ENCODE data around the gene MFAP4.

- TF ChIP-seq CTCF (IDR thresholded peaks at IDR 0.05 in 2 of 3, conservative IDR thresholded peaks at IDR 0.05 in 1 of 3; ENCODE audit: insufficient read depth in 2 of 3, low read depth in 1 of 3, low read length in 3 of 3) (no peak), TEAD4 (IDR thresholded peaks at IDR 0.05; ENCODE audit: low read length) (no peak), TEAD4 (CRISPR knock-in tag; IDR thresholded peaks at IDR 0.05; ENCODE audit: borderline replicate concordance) (no peak), BMI1 (IDR thresholded peaks at IDR 0.05; ENCODE audit: low read length) (no peak), ZNF121 (CRISPR knock-in tag; conservative IDR thresholded peaks at IDR 0.05) (no peak)
Measured at GRCh38 chr17:19414396-19415280, 27.6 kb upstream of the MFAP4 start.
